Spinal cord (tissue), 10 donors: ENCODE data around the gene SMARCAL1. TPM values are rescaled to one million over a fixed set of nuclear protein-coding genes. Genes with fewer than 3 reads are reported as not detected.

Source experiments
- DNase-seq, 6 donors: peaks; one replicate each; pipeline versions ENCODE4 v3.0.0 to v3.0.0-alpha.2; 2013 to 2015; ENCODE audit warnings: low spot score in 6 of 6, low read depth in 4 of 6
- H3K27ac ChIP-seq: one replicate; pipeline ENCODE4 v1.5.1; 2013; ENCODE audit warnings: low read depth, low read length, control low read depth
- H3K27me3 ChIP-seq: one replicate; pipeline ENCODE4 v1.6.1; 2013; ENCODE audit warnings: low read length; ENCODE audit not compliant: control insufficient read depth, insufficient read depth
- H3K36me3 ChIP-seq: one replicate; pipeline ENCODE4 v1.6.1; 2013; ENCODE audit warnings: low read length; ENCODE audit not compliant: control insufficient read depth, insufficient read depth
- H3K4me1 ChIP-seq: one replicate; pipeline ENCODE4 v1.6.1; 2013; ENCODE audit warnings: low read length; ENCODE audit not compliant: control insufficient read depth, insufficient read depth
- H3K4me3 ChIP-seq: one replicate; pipeline ENCODE4 v1.5.1; 2013; ENCODE audit warnings: low read depth, low read length, control low read depth
- H3K9me3 ChIP-seq: one replicate; pipeline ENCODE4 v1.6.1; 2013; ENCODE audit warnings: low read length; ENCODE audit not compliant: control insufficient read depth, insufficient read depth
- WGBS: methylation state at CpG from one replicate; pipeline ENCODE4 v1.1.5; 2013; ENCODE audit warnings: missing lambda C conversion rate; ENCODE audit not compliant: insufficient coverage; 5-methylcytosine and 5-hydroxymethylcytosine counted together
- polyA plus RNA-seq, 2 donors: library from polyadenylated mRNA; unstranded; fragments of 120-200 nt; gene quantifications; one replicate each; pipeline ENCODE4 v1.2.1, GENCODE V29; 2013; ENCODE audit not compliant: insufficient read length in 2 of 2
- total RNA-seq, 2 donors: library from RNA; depleted of rRNA in 1 of 2; stranded (reverse); fragments of 120-200 nt in 1 of 2; fragments of >200 nt in 1 of 2; gene quantifications; one replicate each; pipeline versions ENCODE4 v1.2.3 to v1.2.4, GENCODE V29; 2013 to 2014
- donor health status: healthy.

SMARCAL1 gene
- total and polyA plus RNA-seq, 4 donors = 13.6 to 18.0 (median 15.6) TPM

- peaks cover 7% of the 10 kb centered on the region for H3K36me3 ChIP-seq
- H3K4me3 ChIP-seq = peak overlapping the region; percentile 62
- no peak for DNase-seq
- no peak overlapping the region for H3K27ac ChIP-seq
- H3K27me3 ChIP-seq = no peaks in the 10 kb centered on the region
- no peaks in the 10 kb centered on the region for H3K9me3 ChIP-seq
- H3K4me1 ChIP-seq = peaks cover 14% of the 10 kb centered on the region
- 88% methylated on average over 1 of the region's 6 CpGs for WGBS
Measured at GRCh38 chr2:216497382-216498069, 85.2 kb downstream of the SMARCAL1 start.

- peaks cover 7% of the 10 kb centered on the region for H3K36me3 ChIP-seq
- H3K4me3 ChIP-seq = peak overlapping the region; percentile 62
- H3K4me1 ChIP-seq = peaks cover 12% of the 10 kb centered on the region
- WGBS = 13% methylated on average over 3 of the region's 6 CpGs
- peak overlapping the region; percentile 87 for H3K27ac ChIP-seq
- no peaks in the 10 kb centered on the region for H3K27me3 ChIP-seq
- no peaks in the 10 kb centered on the region for H3K9me3 ChIP-seq
- no peak for DNase-seq
Measured at GRCh38 chr2:216498070-216498378, 85.7 kb downstream of the SMARCAL1 start.

GRCh38 chr2:216498379-216499352 lies 86.4 kb downstream of the SMARCAL1 start, which contains the start of gene RPL37A:
Gene RPL37A, plus strand, starts transcription at chr2:216498844. Its CDS starts 31 bp downstream, at chr2:216498875.
- H3K9me3 ChIP-seq = no peaks in the 10 kb centered on the region
- WGBS = 0% methylated on average over 50 of the region's 54 CpGs
- H3K27ac ChIP-seq = peak within 1 kb of the TSS; percentile 87
- peaks cover 11% of the 10 kb centered on the region for H3K36me3 ChIP-seq
- no peaks in the 10 kb centered on the region for H3K27me3 ChIP-seq
- peaks cover 12% of the 10 kb centered on the region for H3K4me1 ChIP-seq
- peak; percentile 92 to 99 (median 96) for DNase-seq
- peak within 1 kb of the TSS; percentile 62 for H3K4me3 ChIP-seq

GRCh38 chr2:216499641-216500218 lies 87.4 kb downstream of the SMARCAL1 start:
- Histone ChIP-seq H3K36me3 (peaks cover 12% of the 10 kb centered on the region), H3K9me3 (no peaks in the 10 kb centered on the region), H3K4me1 (peaks cover 12% of the 10 kb centered on the region), H3K27ac (peak overlapping the region; percentile 87), H3K27me3 (no peaks in the 10 kb centered on the region), H3K4me3 (peak overlapping the region; percentile 62)
- 57% methylated on average over 3 of the region's 6 CpGs for WGBS
- DNase-seq = no peak

GRCh38 chr2:216500572-216500971 lies 88.3 kb downstream of the SMARCAL1 start:
- H3K36me3 ChIP-seq = peaks cover 20% of the 10 kb centered on the region
- peaks cover 12% of the 10 kb centered on the region for H3K4me1 ChIP-seq
- H3K9me3 ChIP-seq = no peaks in the 10 kb centered on the region
- WGBS = no CpG with 5 or more reads among the region's 2 CpGs
- no peak overlapping the region for H3K4me3 ChIP-seq
- no peaks in the 10 kb centered on the region for H3K27me3 ChIP-seq
- no peak overlapping the region for H3K27ac ChIP-seq
- no peak for DNase-seq

- Histone ChIP-seq H3K27ac (no peak overlapping the region), H3K27me3 (no peaks in the 10 kb centered on the region), H3K4me1 (peaks cover 12% of the 10 kb centered on the region), H3K4me3 (no peak overlapping the region), H3K9me3 (no peaks in the 10 kb centered on the region), H3K36me3 (peaks cover 28% of the 10 kb centered on the region)
- no peak for DNase-seq
- 88% methylated on average over 5 of the region's 8 CpGs for WGBS
Measured at GRCh38 chr2:216501854-216502253, 89.6 kb downstream of the SMARCAL1 start.

GRCh38 chr2:216502381-216503158 lies 90.3 kb downstream of the SMARCAL1 start:
- peak in 1 of 6 donors; percentile 44 for DNase-seq
- Histone ChIP-seq H3K27ac (no peak overlapping the region), H3K27me3 (no peaks in the 10 kb centered on the region), H3K4me1 (peaks cover 8% of the 10 kb centered on the region), H3K36me3 (peaks cover 29% of the 10 kb centered on the region), H3K4me3 (no peak overlapping the region), H3K9me3 (no peaks in the 10 kb centered on the region)
- WGBS = 100% methylated on average over 2 of the region's 7 CpGs

GRCh38 chr2:216503159-216503629 lies 90.9 kb downstream of the SMARCAL1 start:
- Histone ChIP-seq H3K36me3 (peaks cover 29% of the 10 kb centered on the region), H3K9me3 (no peaks in the 10 kb centered on the region), H3K27me3 (no peaks in the 10 kb centered on the region), H3K27ac (no peak overlapping the region), H3K4me1 (peaks cover 3% of the 10 kb centered on the region), H3K4me3 (no peak overlapping the region)
- 50% methylated on average over 2 of the region's 6 CpGs for WGBS
- DNase-seq = no peak
